Choroid plexus epithelial cell (primary cell): ENCODE data around the gene CDC14C.

ENCODE experiments used
- DNase-seq: peaks from one replicate; pipeline ENCODE4 v3.0.0-alpha.2; 2010; ENCODE audit warnings: low read depth
- H3K4me3 ChIP-seq: 2 replicates; pipeline ENCODE4 v1.5.1; 2011; ENCODE audit warnings: low read depth, mild to moderate bottlenecking, control low read depth, low read length, moderate library complexity
- CTCF ChIP-seq: conservative IDR thresholded peaks from 2 replicates; pipeline ENCODE4 v1.5.1; 2011; ENCODE audit warnings: low read depth, mild to moderate bottlenecking, control low read depth, inconsistent platforms, low read length, moderate library complexity

Gene CDC14C

GRCh38 chr7:48971173-48971572 is 46.8 kb downstream of the CDC14C start:
- no peak overlapping the region for H3K4me3 ChIP-seq
- no peak for DNase-seq
- no peak for TF ChIP-seq CTCF

- DNase-seq: no peak
- TF ChIP-seq CTCF: no peak
- H3K4me3 ChIP-seq: no peak overlapping the region
Measured at GRCh38 chr7:48976253-48976652, 51.9 kb downstream of the CDC14C start.

GRCh38 chr7:48976850-48977249 is 52.5 kb downstream of the CDC14C start:
- TF ChIP-seq CTCF: no peak
- DNase-seq: no peak
- H3K4me3 ChIP-seq: no peak overlapping the region
